ENCODE measurements around the gene GAA. TPM values are rescaled to one million over a fixed set of nuclear protein-coding genes. Genes with fewer than 3 reads are reported as not detected.
A peak's percentile ranks its signal among the peaks of the same experiment; 100 is the strongest.

The GAA gene
- total and polyA plus RNA-seq, 2 of the 13 experiments (the other 11 are each of a cell fraction or from before 2014, with no cell fraction given) = 21.6 to 36.4 TPM

DNA sequence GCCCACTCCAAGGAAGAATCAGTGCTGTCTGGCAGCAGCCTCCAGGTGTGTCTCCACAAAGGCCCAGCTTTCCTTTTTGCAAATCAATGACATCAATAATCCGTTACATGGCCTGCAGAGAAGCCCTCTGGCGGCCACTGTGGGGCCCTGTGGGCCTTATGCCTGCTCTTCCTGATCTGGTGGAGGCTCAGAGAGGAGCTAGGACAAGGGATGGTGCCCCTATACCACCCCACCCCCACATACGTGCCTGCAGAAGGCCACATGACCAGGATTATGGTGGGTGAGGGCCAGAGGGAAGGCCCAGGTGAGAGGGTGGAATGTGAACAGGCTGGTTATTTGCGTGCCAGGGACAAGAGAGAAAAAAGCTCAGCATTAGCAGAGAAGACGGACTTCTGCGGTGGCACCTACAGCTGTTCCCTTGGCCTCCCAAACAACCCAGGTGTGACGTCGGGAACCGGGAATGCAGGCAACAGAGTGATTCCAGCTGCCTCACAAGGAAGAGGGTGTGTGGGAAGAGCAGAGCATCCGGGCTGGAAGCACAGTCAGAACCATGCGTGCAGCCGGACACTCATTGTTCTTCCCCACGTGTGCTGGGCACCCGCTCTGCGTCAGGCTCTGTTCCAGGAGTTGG, 23.1 kb downstream of the GAA start (continued):
- TF ChIP-seq NONO (IDR thresholded peaks at IDR 0.05) (no peak), NONO (CRISPR knock-in tag; conservative IDR thresholded peaks at IDR 0.05) (0 out of 2 replicates have a peak, but pooled peaks have one; percentile 55), HNRNPL (IDR thresholded peaks at IDR 0.05; ENCODE audit: low read depth, low read length) (no peak), WIZ (CRISPR knock-in tag; IDR thresholded peaks at IDR 0.05) (0 out of 2 replicates have a peak, but pooled peaks have one; percentile 11), RAD21 (CRISPR knock-in tag; IDR thresholded peaks at IDR 0.05) (peak; percentile 84), ZFP62 (CRISPR knock-in tag; IDR thresholded peaks at IDR 0.05) (no peak)
- TF ChIP-seq, protein P1, sequence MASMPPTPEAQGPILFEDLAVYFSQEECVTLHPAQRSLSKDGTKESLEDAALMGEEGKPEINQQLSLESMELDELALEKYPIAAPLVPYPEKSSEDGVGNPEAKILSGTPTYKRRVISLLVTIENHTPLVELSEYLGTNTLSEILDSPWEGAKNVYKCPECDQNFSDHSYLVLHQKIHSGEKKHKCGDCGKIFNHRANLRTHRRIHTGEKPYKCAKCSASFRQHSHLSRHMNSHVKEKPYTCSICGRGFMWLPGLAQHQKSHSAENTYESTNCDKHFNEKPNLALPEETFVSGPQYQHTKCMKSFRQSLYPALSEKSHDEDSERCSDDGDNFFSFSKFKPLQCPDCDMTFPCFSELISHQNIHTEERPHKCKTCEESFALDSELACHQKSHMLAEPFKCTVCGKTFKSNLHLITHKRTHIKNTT (CRISPR knock-in tag; IDR thresholded peaks at IDR 0.05) = no peak

DNA sequence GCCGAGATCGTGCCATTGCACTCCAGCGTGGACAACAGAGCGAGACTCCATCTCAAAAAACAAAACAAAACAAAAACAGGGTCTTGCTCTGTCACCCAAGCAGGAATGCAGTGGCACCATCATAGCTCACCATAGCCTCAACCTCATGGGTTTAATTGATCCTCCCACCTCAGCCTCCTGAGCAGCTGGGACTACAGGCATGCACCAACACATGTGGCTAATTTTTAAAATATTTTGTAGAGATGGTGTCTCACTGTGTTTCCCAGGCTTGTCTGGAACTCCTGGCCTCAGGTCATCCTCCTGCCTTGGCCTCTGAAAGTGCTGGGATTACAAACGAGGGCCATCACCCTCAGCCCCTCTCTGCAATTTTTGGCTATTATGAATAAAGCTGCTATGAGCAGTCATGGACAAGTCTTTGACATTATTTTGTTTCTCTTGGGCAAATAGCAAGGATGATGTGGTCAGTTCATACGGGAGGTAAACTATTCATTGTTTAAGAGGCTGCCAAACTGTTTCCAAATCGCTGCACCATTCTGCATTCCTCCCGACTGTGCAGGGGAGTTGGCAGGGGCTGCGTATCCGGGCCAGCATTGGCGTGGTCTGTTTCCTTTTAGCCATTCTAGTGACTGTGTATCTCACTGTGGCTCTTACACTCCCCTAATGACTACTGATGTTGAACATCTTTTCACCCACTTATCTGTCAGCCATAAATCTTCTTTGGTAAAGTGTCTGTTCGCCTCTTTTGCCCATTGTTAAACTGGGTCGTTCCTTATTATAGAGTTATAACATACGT, 24.5 kb downstream of the GAA start:
- intact Hi-C loops (cut with micrococcal nuclease; ENCODE audit: unreplicated experiment) = loop anchor here (2.0 kb wide), 1 partner anchor 43 kb away; no protein-coding TSS in a partner anchor
- WGBS (ENCODE audit: low lambda C conversion rate) = 37% methylated on average over 14 of the region's 14 CpGs

More for the DNA sequence above, 24.5 kb downstream of the GAA start:
- Histone ChIP-seq H4K20me1 (ENCODE audit: insufficient read depth, low read length) (no peaks in the 10 kb centered on the region), H3K4me2 (ENCODE audit: low read depth, low read length) (no peak overlapping the region), H3K4me1 (ENCODE audit: insufficient read depth, low read length) (peaks cover 28% of the 10 kb centered on the region), H3K9me3 (ENCODE audit: low read length) (no peaks in the 10 kb centered on the region), H3K79me2 (ENCODE audit: insufficient read depth, low read length) (no peaks in the 10 kb centered on the region), H3K27ac (ENCODE audit: extremely low read length, insufficient read depth, low read length) (no peak overlapping the region), H2AFZ (ENCODE audit: low read length) (no peak overlapping the region), H3K27me3 (ENCODE audit: control insufficient read depth in 1 of 2, insufficient read depth in 2 of 2, low read length in 2 of 2) (no peaks in the 10 kb centered on the region; a peak in 2 of 5 replicates), H3K4me3 (replicated peaks in 1 of 3; ENCODE audit: insufficient read depth in 1 of 3, low read depth in 2 of 3, low read length in 3 of 3) (no peak overlapping the region), H3K36me3 (replicated peaks in 1 of 2; ENCODE audit: control insufficient read depth in 1 of 2, insufficient read depth in 2 of 2, low read length in 2 of 2) (no peaks in the 10 kb centered on the region), H3K9ac (ENCODE audit: insufficient read depth, low read depth, low read length) (no peak overlapping the region)
- DNase-seq (ENCODE audit: low spot score) (no peak), FAIRE-seq (no peak), ATAC-seq (no peak)
- in situ Hi-C loops (cut with HindIII; ENCODE audit: extremely low pct_ligation_motif_present, low pct_unique_long_range_greater_than_20kb) = no loop called here
- TF ChIP-seq, protein P2, sequence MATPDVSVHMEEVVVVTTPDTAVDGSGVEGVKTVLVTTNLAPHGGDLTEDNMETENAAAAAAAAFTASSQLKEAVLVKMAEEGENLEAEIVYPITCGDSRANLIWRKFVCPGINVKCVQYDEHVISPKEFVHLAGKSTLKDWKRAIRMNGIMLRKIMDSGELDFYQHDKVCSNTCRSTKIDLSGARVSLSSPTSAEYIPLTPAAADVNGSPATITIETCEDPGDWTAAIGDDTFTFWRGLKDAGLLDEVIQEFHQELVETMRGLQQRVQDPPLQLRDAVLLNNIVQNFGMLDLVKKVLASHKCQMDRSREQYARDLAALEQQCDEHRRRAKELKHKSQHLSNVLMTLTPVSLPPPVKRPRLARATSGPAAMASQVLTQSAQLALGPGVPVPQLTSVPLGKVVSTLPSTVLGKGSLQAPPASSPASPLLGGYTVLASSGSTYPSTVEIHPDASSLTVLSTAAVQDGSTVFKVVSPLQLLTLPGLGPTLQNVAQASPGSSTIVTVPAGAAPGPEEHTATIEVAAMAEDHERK (CRISPR knock-in tag; IDR thresholded peaks at IDR 0.05; ENCODE audit: low read depth) = no peak
- CTCF ChIA-PET (ENCODE audit: low intra/inter-chr PET ratio, low total read pairs) = no interaction called here
- POLR2A ChIA-PET = interaction anchor here (1.9 kb wide), 1 partner anchor 118 kb away, joined by 5 read pairs; no protein-coding TSS in a partner anchor
- no TSS peak for BruUV-seq (replicated peaks)

Measured in HepG2 (cell line).